ENCODE data around the gene MED29. TPM values are rescaled to one million over a fixed set of nuclear protein-coding genes. Genes with fewer than 3 reads are reported as not detected.

The MED29 gene
- total and polyA plus RNA-seq, 3 experiments from 2014 or later = 39.3 to 56.8 (median 39.6) TPM

GRCh38 chr19:39422020-39422419, 30.8 kb downstream of the MED29 start:
- Mint-ChIP-seq H3K27me3 (peaks cover 0 to 2% of the 10 kb centered on the region in 2 donors), H3K4me1 (peaks cover 0 to 2% (median 0%) of the 10 kb centered on the region in 3 donors), H3K4me3 (no peak overlapping the region), H3K27ac (peak overlapping the region in 1 of 8 donors; percentile 38), H3K36me3 (peaks cover 0 to 53% (median 3%) of the 10 kb centered on the region in 3 donors), H3K9me3 (no peaks in the 10 kb centered on the region)
- Histone ChIP-seq H3K36me3 (ENCODE audit: insufficient read depth, low read length) (peaks cover 6% of the 10 kb centered on the region), H3K4me1 (ENCODE audit: insufficient read depth, low read length) (no peaks in the 10 kb centered on the region), H3K27ac (ENCODE audit: low read depth, low read length) (no peak overlapping the region), H3K9me3 (ENCODE audit: low read length) (no peaks in the 10 kb centered on the region), H3K4me3 (ENCODE audit: low read length) (no peak overlapping the region), H3K27me3 (ENCODE audit: insufficient read depth, low read length, poor library complexity, severe bottlenecking) (no peaks in the 10 kb centered on the region)
- ChIA-PET CTCF (interaction anchor here (0.8 to 1.7 kb wide), 2 partner anchors 19 to 24 kb away, joined by 3 to 6 read pairs; no protein-coding TSS in a partner anchor), POLR2A (interaction anchor here (0.6 to 2.3 kb wide), 2 partner anchors 14 to 33 kb away, joined by 3 to 6 read pairs; partner anchors contain the start of gene RPS16)
- DNase-seq = no peak

GRCh38 chr19:39423258-39424086, 32.3 kb downstream of the MED29 start:
- peaks cover 6% of the 10 kb centered on the region for H3K36me3 ChIP-seq (ENCODE audit: insufficient read depth, low read length)
- no peaks in the 10 kb centered on the region for H3K27me3 ChIP-seq (ENCODE audit: insufficient read depth, low read length, poor library complexity, severe bottlenecking)
- no peak for DNase-seq
- H3K9me3 ChIP-seq (ENCODE audit: low read length) = no peaks in the 10 kb centered on the region
- no peak overlapping the region for H3K27ac ChIP-seq (ENCODE audit: low read depth, low read length)
- no peak overlapping the region for H3K4me3 ChIP-seq (ENCODE audit: low read length)
- H3K4me1 ChIP-seq (ENCODE audit: insufficient read depth, low read length) = no peaks in the 10 kb centered on the region
- Mint-ChIP-seq H3K27me3 (peaks cover 0 to 2% of the 10 kb centered on the region in 2 donors), H3K36me3 (peaks cover 0 to 42% (median 3%) of the 10 kb centered on the region in 3 donors), H3K4me3 (no peak overlapping the region), H3K9me3 (no peaks in the 10 kb centered on the region), H3K4me1 (no peaks in the 10 kb centered on the region), H3K27ac (peak overlapping the region in 1 of 8 donors; percentile 56)
- CTCF ChIA-PET = interaction anchor here (1.3 to 1.5 kb wide), 2 partner anchors 12 to 51 kb away, joined by 3 to 4 read pairs; partner anchors contain the start of gene RPS16
- POLR2A ChIA-PET = no interaction called here

DNA sequence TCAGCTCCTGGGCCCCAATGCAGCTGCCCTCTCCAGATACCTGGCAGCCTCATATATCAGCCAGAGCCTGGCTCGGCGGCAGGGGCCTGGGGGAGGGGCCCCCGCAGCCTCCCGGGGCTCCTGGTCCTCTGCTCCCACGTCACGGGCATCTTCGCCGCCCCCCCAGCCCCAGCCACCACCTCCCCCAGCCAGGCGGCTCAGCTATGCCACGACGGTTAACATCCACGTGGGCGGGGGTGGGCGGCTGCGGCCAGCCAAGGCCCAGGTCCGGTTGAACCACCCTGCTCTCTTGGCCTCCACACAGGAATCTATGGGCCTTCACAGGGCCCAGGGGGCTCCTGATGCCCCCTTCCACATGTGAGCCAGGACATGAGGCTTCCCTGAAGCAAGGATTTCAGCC, 33.8 kb downstream of the MED29 start:
- no peak for DNase-seq
- Histone ChIP-seq H3K4me1 (ENCODE audit: insufficient read depth, low read length) (no peaks in the 10 kb centered on the region), H3K36me3 (ENCODE audit: insufficient read depth, low read length) (peaks cover 6% of the 10 kb centered on the region), H3K4me3 (ENCODE audit: low read length) (no peak overlapping the region), H3K27ac (ENCODE audit: low read depth, low read length) (no peak overlapping the region), H3K9me3 (ENCODE audit: low read length) (no peaks in the 10 kb centered on the region), H3K27me3 (ENCODE audit: insufficient read depth, low read length, poor library complexity, severe bottlenecking) (no peaks in the 10 kb centered on the region)
- Mint-ChIP-seq H3K4me1 (no peaks in the 10 kb centered on the region), H3K36me3 (peaks cover 0 to 35% (median 0%) of the 10 kb centered on the region in 3 donors), H3K27ac (no peak overlapping the region), H3K27me3 (peaks cover 0 to 2% of the 10 kb centered on the region in 2 donors), H3K4me3 (no peak overlapping the region), H3K9me3 (no peaks in the 10 kb centered on the region)
- ChIA-PET CTCF (interaction anchor here (1.1 to 1.3 kb wide), 2 partner anchors 27 to 49 kb away, joined by 4 to 5 read pairs; no protein-coding TSS in a partner anchor), POLR2A (no interaction called here)

DNA sequence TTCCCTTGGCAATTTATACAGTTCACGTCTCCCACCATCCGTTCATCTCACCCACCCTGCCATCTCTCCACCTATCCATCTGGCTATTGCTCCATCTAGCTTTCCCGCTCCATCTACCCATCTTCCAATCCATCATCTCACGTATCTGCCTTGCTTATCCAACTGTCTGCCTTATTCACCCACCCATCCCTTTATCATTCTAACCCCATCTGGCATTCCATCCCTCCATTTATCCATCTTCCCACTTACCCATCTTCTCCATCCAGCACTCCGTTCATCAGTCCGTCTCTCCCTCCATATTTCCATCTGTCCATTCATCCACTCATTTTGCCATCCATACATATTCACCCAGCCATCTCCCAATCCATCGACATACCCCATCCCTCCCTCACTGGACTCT, 34.6 kb downstream of the MED29 start:
- Mint-ChIP-seq H3K4me3 (no peak overlapping the region), H3K27me3 (peaks cover 0 to 2% of the 10 kb centered on the region in 2 donors), H3K9me3 (no peaks in the 10 kb centered on the region), H3K36me3 (peaks cover 0 to 30% (median 0%) of the 10 kb centered on the region in 3 donors), H3K4me1 (peaks cover 4 to 6% (median 5%) of the 10 kb centered on the region in 3 donors), H3K27ac (peak overlapping the region in 4 of 8 donors; percentile 4 to 55 (median 32))
- Histone ChIP-seq H3K4me3 (ENCODE audit: low read length) (no peak overlapping the region), H3K27me3 (ENCODE audit: insufficient read depth, low read length, poor library complexity, severe bottlenecking) (no peaks in the 10 kb centered on the region), H3K36me3 (ENCODE audit: insufficient read depth, low read length) (peaks cover 6% of the 10 kb centered on the region), H3K27ac (ENCODE audit: low read depth, low read length) (no peak overlapping the region), H3K9me3 (ENCODE audit: low read length) (no peaks in the 10 kb centered on the region), H3K4me1 (ENCODE audit: insufficient read depth, low read length) (no peaks in the 10 kb centered on the region)
- no peak for DNase-seq
- ChIA-PET POLR2A (interaction anchor here (1.0 to 1.4 kb wide), 2 partner anchors 7 to 10 kb away, joined by 3 to 8 read pairs; partner anchors contain the start of gene RPS16), CTCF (interaction anchor here (1.1 kb wide), 1 partner anchor 28 kb away, joined by 5 read pairs; no protein-coding TSS in a partner anchor)

- Histone ChIP-seq H3K27me3 (ENCODE audit: insufficient read depth, low read length, poor library complexity, severe bottlenecking) (no peaks in the 10 kb centered on the region), H3K4me1 (ENCODE audit: insufficient read depth, low read length) (no peaks in the 10 kb centered on the region), H3K4me3 (ENCODE audit: low read length) (no peak overlapping the region), H3K9me3 (ENCODE audit: low read length) (no peaks in the 10 kb centered on the region), H3K36me3 (ENCODE audit: insufficient read depth, low read length) (peaks cover 6% of the 10 kb centered on the region), H3K27ac (ENCODE audit: low read depth, low read length) (no peak overlapping the region)
- Mint-ChIP-seq H3K9me3 (no peaks in the 10 kb centered on the region), H3K27ac (peak overlapping the region in 2 of 8 donors; percentile 4 to 42), H3K36me3 (peaks cover 0 to 31% (median 0%) of the 10 kb centered on the region in 3 donors), H3K4me3 (no peak overlapping the region), H3K4me1 (peaks cover 6 to 10% (median 8%) of the 10 kb centered on the region in 3 donors), H3K27me3 (peaks cover 0 to 2% of the 10 kb centered on the region in 2 donors)
- no peak for DNase-seq
- CTCF ChIA-PET = interaction anchor here (1.6 to 3.0 kb wide), 3 partner anchors 8 to 14 kb away, joined by 5 to 10 read pairs (median 6); partner anchors contain the start of genes PLEKHG2 and RPS16
- POLR2A ChIA-PET = interaction anchor here (1.0 to 1.4 kb wide), 2 partner anchors 8 to 9 kb away, joined by 3 to 8 read pairs; partner anchors contain the start of gene RPS16
Measured at GRCh38 chr19:39426170-39426569, 35.0 kb downstream of the MED29 start.

GRCh38 chr19:39427707-39428106, 36.5 kb downstream of the MED29 start:
- Histone ChIP-seq H3K4me3 (ENCODE audit: low read length) (no peak overlapping the region), H3K4me1 (ENCODE audit: insufficient read depth, low read length) (no peaks in the 10 kb centered on the region), H3K27me3 (ENCODE audit: insufficient read depth, low read length, poor library complexity, severe bottlenecking) (no peaks in the 10 kb centered on the region), H3K36me3 (ENCODE audit: insufficient read depth, low read length) (peaks cover 9% of the 10 kb centered on the region), H3K27ac (ENCODE audit: low read depth, low read length) (no peak overlapping the region), H3K9me3 (ENCODE audit: low read length) (no peaks in the 10 kb centered on the region)
- Mint-ChIP-seq H3K9me3 (no peaks in the 10 kb centered on the region), H3K4me1 (peaks cover 8 to 17% (median 8%) of the 10 kb centered on the region in 3 donors), H3K36me3 (peaks cover 0 to 33% (median 2%) of the 10 kb centered on the region in 3 donors), H3K27ac (no peak overlapping the region), H3K27me3 (peaks cover 0 to 2% of the 10 kb centered on the region in 2 donors), H3K4me3 (no peak overlapping the region)
- POLR2A ChIA-PET = interaction anchor here (0.6 to 0.8 kb wide), 2 partner anchors 8 to 20 kb away, joined by 3 to 11 read pairs; partner anchors contain the start of gene RPS16
- CTCF ChIA-PET = interaction anchor here (1.6 to 3.0 kb wide), 3 partner anchors 8 to 16 kb away, joined by 5 to 10 read pairs (median 6); partner anchors contain the start of genes PLEKHG2 and RPS16
- DNase-seq = no peak

DNA sequence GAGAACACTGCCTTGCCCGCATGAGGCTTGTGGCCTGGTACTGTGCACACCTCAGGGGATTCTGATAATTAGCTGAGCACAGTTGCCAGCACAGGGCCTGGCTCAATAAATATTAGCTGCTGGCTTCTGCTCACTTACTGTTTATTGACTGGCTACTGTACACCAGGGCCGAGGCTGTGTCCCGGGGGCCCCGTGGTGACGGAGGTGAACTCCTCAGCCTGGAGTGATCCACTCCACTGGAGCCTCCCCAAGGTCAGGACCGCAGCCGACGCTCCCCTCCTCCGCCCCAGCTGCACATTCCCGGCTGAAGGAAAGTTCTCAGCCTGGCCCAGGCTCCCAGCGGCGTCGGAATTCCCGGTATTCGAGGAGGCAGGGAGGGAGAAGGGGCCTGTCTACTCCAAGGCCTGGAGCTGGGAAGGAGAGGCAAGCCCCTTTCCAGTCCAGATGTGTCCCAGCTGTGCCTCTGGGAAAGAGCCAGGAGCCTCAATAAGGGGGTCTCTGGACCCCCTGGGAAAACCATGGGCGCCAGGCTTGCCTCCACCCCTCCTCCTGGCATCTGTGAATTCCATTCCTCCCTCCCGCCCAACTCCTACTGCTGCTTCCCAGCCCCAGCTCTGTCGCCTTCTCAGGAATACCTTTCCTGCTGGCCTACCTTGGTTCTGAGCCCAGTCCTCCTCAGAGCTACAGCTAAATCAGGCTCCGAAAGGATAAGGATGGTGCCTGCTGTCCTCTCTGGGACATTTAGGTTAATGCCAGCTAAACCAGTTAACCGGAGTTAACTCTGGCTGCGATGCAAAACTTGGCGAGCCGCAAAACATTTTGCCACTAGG, 37.3 kb downstream of the MED29 start:
- ChIA-PET POLR2A (no interaction called here), CTCF (interaction anchor here (3.0 kb wide), 1 partner anchor 17 kb away, joined by 10 read pairs; the partner anchor contains the start of gene PLEKHG2)
- Histone ChIP-seq H3K36me3 (ENCODE audit: insufficient read depth, low read length) (peaks cover 13% of the 10 kb centered on the region), H3K9me3 (ENCODE audit: low read length) (no peaks in the 10 kb centered on the region), H3K27me3 (ENCODE audit: insufficient read depth, low read length, poor library complexity, severe bottlenecking) (no peaks in the 10 kb centered on the region), H3K27ac (ENCODE audit: low read depth, low read length) (no peak overlapping the region), H3K4me3 (ENCODE audit: low read length) (no peak overlapping the region), H3K4me1 (ENCODE audit: insufficient read depth, low read length) (peaks cover 1% of the 10 kb centered on the region)
- Mint-ChIP-seq H3K4me1 (peaks cover 12 to 25% (median 12%) of the 10 kb centered on the region in 3 donors), H3K4me3 (no peak overlapping the region), H3K9me3 (no peaks in the 10 kb centered on the region), H3K36me3 (peaks cover 0 to 36% (median 5%) of the 10 kb centered on the region in 3 donors), H3K27me3 (peaks cover 0 to 2% of the 10 kb centered on the region in 2 donors), H3K27ac (peak overlapping the region in 1 of 8 donors; percentile 94)
- DNase-seq = no peak

All from CD8-positive, alpha-beta memory T cell (primary cell).